Activated naive CD4-positive, alpha-beta T cell treated with anti-CD3 and anti-CD28 coated beads for 36 hours (primary cell): Measurements from ENCODE around the gene UQCRC1. TPM values are rescaled to one million over a fixed set of nuclear protein-coding genes. Genes with fewer than 3 reads are reported as not detected.
A peak's percentile ranks its signal among the peaks of the same experiment; 100 is the strongest.
"Not testable (repeated sequence)": the region's sequence is repeated elsewhere in the genome, so short reads cannot be mapped to it uniquely, and the experiment has no call there.

Source experiments
- CTCF ChIA-PET: fragments of 350-600 bp; sonication (Branson Sonifier 250); formaldehyde crosslinking; loops from one replicate; lab custom pipeline; 2021; ENCODE audit warnings: antibody characterized with exemption; lab: Charles Lee
- DNase-seq: peaks from one replicate; pipeline ENCODE4 v3.0.0-alpha.2; 2020
- H3K27ac Mint-ChIP-seq: one replicate; pipeline ENCODE4 v1.8.0; 2021; ENCODE audit warnings: mild to moderate bottlenecking, mixed read lengths
- H3K27me3 Mint-ChIP-seq: one replicate; pipeline ENCODE4 v1.8.0; 2021; ENCODE audit warnings: low read depth, mixed read lengths
- H3K36me3 Mint-ChIP-seq: one replicate; pipeline ENCODE4 v1.8.0; 2021; ENCODE audit warnings: low read depth, mixed read lengths
- H3K4me1 Mint-ChIP-seq: one replicate; pipeline ENCODE4 v1.8.0; 2021; ENCODE audit warnings: low read depth, mixed read lengths
- H3K4me3 Mint-ChIP-seq: one replicate; pipeline ENCODE4 v1.8.0; 2021; ENCODE audit warnings: mild to moderate bottlenecking, moderate library complexity, mixed read lengths
- H3K9me3 Mint-ChIP-seq: one replicate; pipeline ENCODE4 v1.8.0; 2021; ENCODE audit warnings: mixed read lengths
- intact Hi-C: fragments of 100-400 bp; cut with micrococcal nuclease; formaldehyde crosslinking; loops from one replicate; pipeline ENCODE4 v1.15.1; 2023
- microRNA-seq: library from miRNA; unstranded; fragments of <30 nt; microRNA quantifications from one replicate; pipeline ENCODE4 v1.2.0, GENCODE V29; 2022; ENCODE audit warnings: borderline microRNAs expressed, borderline replicate concordance
- total RNA-seq, 2 experiments: library from RNA; stranded (reverse); gene quantifications; one replicate each; pipeline ENCODE4 v1.2.3, GENCODE V29; 2021

The UQCRC1 gene
- total RNA-seq, 2 experiments from 2014 or later = 211 to 232 TPM

- Mint-ChIP-seq H3K9me3 (no peaks in the 10 kb centered on the region), H3K4me3 (peak overlapping the region; percentile 84), H3K27me3 (no peaks in the 10 kb centered on the region), H3K36me3 (no peaks in the 10 kb centered on the region), H3K4me1 (peaks cover 11% of the 10 kb centered on the region), H3K27ac (no peak overlapping the region)
- CTCF ChIA-PET = interaction anchor here (0.6 to 7.5 kb wide), 10 partner anchors 8 to 155 kb away, joined by 3 to 72 read pairs (median 6); partner anchors contain the start of gene CCDC51
- intact Hi-C loops = loop anchor here (2.0 to 5.0 kb wide), 10 partner anchors 49 to 915 kb away; partner anchors contain the start of genes CCDC51, DAG1, NME6 and TMA7
- no peak for DNase-seq
Measured at GRCh38 chr3:48555949-48556795, 53.3 kb downstream of the UQCRC1 start.

GRCh38 chr3:48555231-48555948 lies 54.1 kb downstream of the UQCRC1 start:
- no peaks in the 10 kb centered on the region for H3K27me3 Mint-ChIP-seq
- no peak for DNase-seq
- H3K9me3 Mint-ChIP-seq = no peaks in the 10 kb centered on the region
- CTCF ChIA-PET = interaction anchor here (0.8 to 7.5 kb wide), 5 partner anchors 47 to 154 kb away, joined by 3 to 72 read pairs (median 6); partner anchors contain the start of gene CCDC51
- H3K4me1 Mint-ChIP-seq = peaks cover 11% of the 10 kb centered on the region
- intact Hi-C loops = loop anchor here (5.0 kb wide), 2 partner anchors 452 to 468 kb away; partner anchors contain the start of gene WDR6
- no peaks in the 10 kb centered on the region for H3K36me3 Mint-ChIP-seq
- no peak overlapping the region for H3K27ac Mint-ChIP-seq
- H3K4me3 Mint-ChIP-seq = peak overlapping the region; percentile 84

DNA sequence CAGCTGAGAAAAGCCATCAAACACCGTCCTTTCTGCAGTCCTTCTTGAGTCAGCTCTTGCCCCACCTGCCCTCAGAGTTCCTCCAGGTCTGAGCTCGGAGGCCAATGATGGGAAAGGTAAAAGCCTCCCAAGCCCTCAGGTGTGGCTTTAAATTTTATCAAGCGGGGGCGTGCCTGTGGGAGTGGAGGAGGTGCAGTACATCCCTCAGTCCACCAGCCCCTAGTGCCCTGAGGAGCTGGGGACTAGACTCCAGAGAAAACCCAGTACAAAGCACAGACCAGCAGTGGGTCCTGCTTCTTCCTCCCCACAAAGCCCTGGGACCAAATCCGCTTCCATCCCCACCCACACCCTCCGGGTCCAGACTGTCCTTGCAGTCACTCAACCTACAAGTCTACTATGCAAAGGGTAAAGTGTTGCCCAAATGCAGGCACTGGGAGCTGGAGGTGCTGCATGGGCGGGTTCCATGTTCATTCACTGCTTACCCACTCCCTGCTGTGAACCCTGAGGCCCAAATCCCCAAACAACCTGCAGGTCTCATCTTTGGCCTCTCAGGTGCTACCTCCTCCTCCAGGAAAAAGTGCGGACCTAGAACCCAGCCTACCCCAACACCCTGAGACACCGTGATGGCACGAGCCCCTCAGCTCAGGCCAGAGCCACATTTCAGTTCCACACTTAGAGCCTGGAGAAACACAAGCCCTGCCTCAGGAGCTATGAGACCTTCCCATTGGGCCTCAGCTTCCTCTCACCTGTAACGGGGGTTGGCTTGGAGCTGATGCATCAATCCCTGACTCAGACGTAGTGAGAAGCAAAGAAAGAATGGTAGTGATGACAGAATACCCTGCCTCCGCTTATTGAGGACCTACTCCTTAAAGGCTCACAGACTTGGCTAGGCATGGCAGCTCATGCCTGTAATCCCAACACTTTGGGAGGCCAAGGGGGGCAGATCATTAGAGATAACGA lies 55.3 kb downstream of the UQCRC1 start:
- H3K4me1 Mint-ChIP-seq = peaks cover 11% of the 10 kb centered on the region

GRCh38 chr3:48553361-48553760 lies 56.1 kb downstream of the UQCRC1 start:
- intact Hi-C loops = no loop called here
- no peak for DNase-seq
- H3K27ac Mint-ChIP-seq = no peak overlapping the region
- CTCF ChIA-PET = interaction anchor here (0.8 to 7.5 kb wide), 4 partner anchors 13 to 152 kb away, joined by 4 to 72 read pairs (median 5); no protein-coding TSS in a partner anchor
- H3K27me3 Mint-ChIP-seq = no peaks in the 10 kb centered on the region
- H3K36me3 Mint-ChIP-seq = no peaks in the 10 kb centered on the region
- H3K4me3 Mint-ChIP-seq = no peak overlapping the region
- peaks cover 14% of the 10 kb centered on the region for H3K4me1 Mint-ChIP-seq
- no peaks in the 10 kb centered on the region for H3K9me3 Mint-ChIP-seq

More for the DNA sequence above, 55.3 kb downstream of the UQCRC1 start:
- H3K27me3 Mint-ChIP-seq = no peaks in the 10 kb centered on the region
- no peak overlapping the region for H3K27ac Mint-ChIP-seq
- intact Hi-C loops = no loop called here
- no peak overlapping the region for H3K4me3 Mint-ChIP-seq
- no peak for DNase-seq
- H3K36me3 Mint-ChIP-seq = no peaks in the 10 kb centered on the region
- CTCF ChIA-PET = interaction anchor here (0.8 to 7.5 kb wide), 5 partner anchors 13 to 153 kb away, joined by 4 to 72 read pairs (median 4); partner anchors contain the start of gene CCDC51
- H3K9me3 Mint-ChIP-seq = no peaks in the 10 kb centered on the region

- Mint-ChIP-seq H3K4me1 (peaks cover 11% of the 10 kb centered on the region), H3K4me3 (no peak overlapping the region), H3K36me3 (no peaks in the 10 kb centered on the region), H3K27ac (no peak overlapping the region), H3K27me3 (no peaks in the 10 kb centered on the region), H3K9me3 (no peaks in the 10 kb centered on the region)
- no peak for DNase-seq
- intact Hi-C loops = no loop called here
- CTCF ChIA-PET = interaction anchor here (0.6 to 7.5 kb wide), 5 partner anchors 12 to 436 kb away, joined by 3 to 72 read pairs (median 6); no protein-coding TSS in a partner anchor
Measured at GRCh38 chr3:48552111-48552951, 57.1 kb downstream of the UQCRC1 start.

DNA sequence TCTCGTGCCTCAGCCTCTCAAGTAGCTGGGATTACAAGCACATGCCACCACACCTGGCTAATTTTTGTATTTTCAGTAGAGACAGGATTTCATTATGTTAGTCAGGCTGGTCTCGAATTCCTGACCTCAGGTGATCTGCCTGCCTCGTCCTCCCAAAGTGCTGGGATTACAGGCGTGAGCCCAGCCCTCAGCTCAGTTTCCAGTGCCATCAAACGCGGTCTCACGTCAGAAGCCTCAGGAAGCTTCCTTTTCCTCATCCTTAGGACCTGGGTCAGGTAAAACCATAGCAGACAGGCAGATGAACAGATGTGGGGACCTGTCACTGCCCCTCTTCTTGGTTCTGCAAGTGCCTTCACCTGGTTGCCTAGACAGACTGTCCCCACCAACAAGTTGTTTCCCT lies 57.8 kb downstream of the UQCRC1 start:
- H3K27ac Mint-ChIP-seq, DNase-seq, H3K4me3 Mint-ChIP-seq, intact Hi-C loops, H3K36me3 Mint-ChIP-seq, H3K27me3 Mint-ChIP-seq, H3K9me3 Mint-ChIP-seq: not testable (repeated sequence)
- peaks cover 11% of the 10 kb centered on the region for H3K4me1 Mint-ChIP-seq
- CTCF ChIA-PET = interaction anchor here (4.9 to 7.1 kb wide), 2 partner anchors 117 to 150 kb away, joined by 55 to 83 read pairs; no protein-coding TSS in a partner anchor

Small RNA genes within 50 kb of the gene (microRNA-seq; reads per million reads assigned to microRNA genes)
- gene MIR4793 (not detected), gene MIR6823 (not detected), gene MIR711 (not detected)

Other genes starting within 250 kb of the UQCRC1 start
- gene FBXW12, start 237.4 kb downstream of the UQCRC1 start, total RNA-seq = not detected
- 1 to 10 TPM; 1.5 to 2.0 TPM for gene PLXNB1, start 179.6 kb downstream of the UQCRC1 start, total RNA-seq
- 10 to 100 TPM; 16.4 to 17.4 TPM for gene CCDC51, start 169.5 kb downstream of the UQCRC1 start, total RNA-seq
- gene TMA7, start 169.4 kb downstream of the UQCRC1 start, total RNA-seq = 100 to 1,000 TPM; 319 to 353 TPM
- 10 to 100 TPM in 1 of 2 experiments, 1 to 10 TPM in 1; 8.9 to 10.0 TPM for gene ATRIP, start 162.9 kb downstream of the UQCRC1 start, total RNA-seq
- gene SHISA5, start 105.5 kb downstream of the UQCRC1 start, total RNA-seq = 10 to 100 TPM; 85.7 to 90.3 TPM
- 1 to 10 TPM; 5.1 to 5.4 TPM for gene PFKFB4, start 52.8 kb downstream of the UQCRC1 start, total RNA-seq
- gene UCN2, start 45.9 kb downstream of the UQCRC1 start, total RNA-seq = not detected
- 1 to 10 TPM in 1 of 2 experiments, under 1 TPM in 1; 0.84 to 1.0 TPM for gene COL7A1, start 14.3 kb downstream of the UQCRC1 start, total RNA-seq
- gene TMEM89, start 12.1 kb upstream of the UQCRC1 start, total RNA-seq = not detected
- 10 to 100 TPM; 24.3 to 24.7 TPM for gene SLC26A6, start 25.8 kb upstream of the UQCRC1 start, total RNA-seq
- 1 to 10 TPM; 4.9 to 5.1 TPM for gene CELSR3, start 53.2 kb upstream of the UQCRC1 start, total RNA-seq
- 10 to 100 TPM; 27.3 to 28.7 TPM for gene NCKIPSD, start 76.3 kb upstream of the UQCRC1 start, total RNA-seq
- gene IP6K2, start 107.6 kb upstream of the UQCRC1 start, total RNA-seq = 10 to 100 TPM; 64.3 to 68.3 TPM
- gene PRKAR2A, start 238.2 kb upstream of the UQCRC1 start, total RNA-seq = 10 to 100 TPM; 18.5 to 21.7 TPM